ENCODE data around the gene SPON1.
A peak's percentile ranks its signal among the peaks of the same experiment; 100 is the strongest.
"Not testable (repeated sequence)": the region's sequence is repeated elsewhere in the genome, so short reads cannot be mapped to it uniquely, and the experiment has no call there.

SPON1 gene

GRCh38 chr11:14042686-14043465 is 80.4 kb downstream of the SPON1 start:
- no peak for DNase-seq

GRCh38 chr11:14044916-14045315 is 82.4 kb downstream of the SPON1 start:
- no peak for DNase-seq

GRCh38 chr11:14045417-14045816 is 82.9 kb downstream of the SPON1 start:
- DNase-seq: no peak

- DNase-seq: no peak
These were observed 89.7 kb downstream of the SPON1 start for GRCh38 chr11:14052198-14052597.

- no peak for DNase-seq
These were observed 91.9 kb downstream of the SPON1 start for GRCh38 chr11:14054116-14055107.

- DNase-seq: no peak
These were observed 93.4 kb downstream of the SPON1 start for GRCh38 chr11:14055936-14056335.

DNA sequence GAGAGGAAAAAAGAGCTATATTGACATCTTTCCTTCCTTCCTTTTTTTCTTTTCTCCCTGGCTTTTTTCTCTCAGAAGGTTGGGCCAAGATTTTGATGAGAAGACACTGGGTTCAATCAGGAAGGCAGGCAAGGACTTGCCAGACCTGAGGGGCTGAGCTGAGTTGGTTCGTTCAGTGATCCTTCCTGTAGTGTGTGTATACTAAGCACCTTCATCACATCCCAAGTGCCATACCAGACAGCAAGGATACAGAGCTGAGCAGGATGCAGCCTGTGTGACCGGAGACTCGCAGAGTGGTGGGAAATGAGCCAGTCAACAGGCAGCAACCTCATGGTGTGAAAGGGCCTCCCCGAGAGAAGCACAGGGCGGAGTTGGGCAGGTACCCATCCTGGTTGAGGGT is 95.5 kb downstream of the SPON1 start:
- no peak for DNase-seq

DNA sequence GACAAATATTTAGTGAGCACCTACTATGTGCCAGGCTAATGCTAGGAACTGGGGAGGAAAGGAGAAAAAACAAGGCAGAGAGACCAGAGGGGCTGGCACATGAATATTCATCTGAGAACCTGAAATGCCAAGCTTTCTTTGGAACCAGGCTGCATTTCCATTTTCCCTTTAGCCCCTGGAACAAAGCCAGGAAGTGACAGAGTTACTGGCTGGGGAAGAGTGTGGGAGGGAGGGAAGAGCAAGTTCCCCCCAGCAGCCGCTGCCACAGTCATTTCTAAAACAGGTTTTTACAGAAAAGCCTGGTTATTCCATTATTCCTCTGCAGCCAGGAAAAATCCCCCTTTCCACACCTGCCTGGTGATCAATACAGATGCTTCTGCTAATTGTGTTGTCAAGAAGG is 97.0 kb downstream of the SPON1 start:
- no peak for DNase-seq

- DNase-seq: no peak
These were observed 99.2 kb downstream of the SPON1 start for GRCh38 chr11:14061721-14062120.

- no peak for DNase-seq
These were observed 102.6 kb downstream of the SPON1 start for GRCh38 chr11:14065141-14065540.

DNA sequence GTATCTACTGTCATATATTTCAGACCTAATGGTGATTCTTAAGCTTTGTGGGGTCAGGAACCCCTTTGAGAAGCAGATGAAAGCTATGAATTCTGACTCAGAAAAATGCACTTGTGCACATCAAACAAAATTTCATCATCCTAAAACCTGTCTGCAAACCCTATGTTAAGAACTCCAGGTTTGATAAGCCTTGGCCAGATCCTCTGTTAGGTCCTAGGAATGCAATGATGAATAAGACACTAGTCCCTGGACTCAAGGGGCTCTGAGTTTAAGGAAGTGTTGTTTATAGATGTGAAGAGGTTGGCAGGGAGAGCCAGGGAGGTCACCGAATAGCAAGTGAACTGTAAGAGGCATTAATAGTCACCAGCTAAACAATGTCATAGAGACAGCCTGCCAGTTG is 103.2 kb downstream of the SPON1 start:
- no peak for DNase-seq

- DNase-seq: no peak
These were observed 105.2 kb downstream of the SPON1 start for GRCh38 chr11:14067686-14068085.

DNA sequence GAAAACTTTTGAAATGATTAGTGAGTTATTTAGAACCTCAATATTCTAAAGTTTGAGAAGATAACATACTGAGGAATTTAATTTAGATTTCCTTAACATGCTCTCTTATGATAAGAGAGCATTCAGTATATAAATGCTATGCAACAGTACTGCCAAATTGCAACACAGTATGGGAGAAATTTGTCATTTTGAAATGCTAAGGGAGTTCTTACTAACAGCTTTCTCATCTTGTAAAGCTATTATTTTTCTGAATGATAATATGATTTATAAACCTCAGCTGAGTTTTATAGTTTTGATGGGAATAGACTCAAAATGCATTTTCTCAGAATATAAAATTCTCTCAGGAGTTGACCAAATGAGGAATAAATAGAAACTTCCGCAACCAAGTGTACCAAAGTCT is 108.4 kb downstream of the SPON1 start:
- no peak for DNase-seq

- no peak for DNase-seq
These were observed 111.4 kb downstream of the SPON1 start for GRCh38 chr11:14073849-14074476.

DNA sequence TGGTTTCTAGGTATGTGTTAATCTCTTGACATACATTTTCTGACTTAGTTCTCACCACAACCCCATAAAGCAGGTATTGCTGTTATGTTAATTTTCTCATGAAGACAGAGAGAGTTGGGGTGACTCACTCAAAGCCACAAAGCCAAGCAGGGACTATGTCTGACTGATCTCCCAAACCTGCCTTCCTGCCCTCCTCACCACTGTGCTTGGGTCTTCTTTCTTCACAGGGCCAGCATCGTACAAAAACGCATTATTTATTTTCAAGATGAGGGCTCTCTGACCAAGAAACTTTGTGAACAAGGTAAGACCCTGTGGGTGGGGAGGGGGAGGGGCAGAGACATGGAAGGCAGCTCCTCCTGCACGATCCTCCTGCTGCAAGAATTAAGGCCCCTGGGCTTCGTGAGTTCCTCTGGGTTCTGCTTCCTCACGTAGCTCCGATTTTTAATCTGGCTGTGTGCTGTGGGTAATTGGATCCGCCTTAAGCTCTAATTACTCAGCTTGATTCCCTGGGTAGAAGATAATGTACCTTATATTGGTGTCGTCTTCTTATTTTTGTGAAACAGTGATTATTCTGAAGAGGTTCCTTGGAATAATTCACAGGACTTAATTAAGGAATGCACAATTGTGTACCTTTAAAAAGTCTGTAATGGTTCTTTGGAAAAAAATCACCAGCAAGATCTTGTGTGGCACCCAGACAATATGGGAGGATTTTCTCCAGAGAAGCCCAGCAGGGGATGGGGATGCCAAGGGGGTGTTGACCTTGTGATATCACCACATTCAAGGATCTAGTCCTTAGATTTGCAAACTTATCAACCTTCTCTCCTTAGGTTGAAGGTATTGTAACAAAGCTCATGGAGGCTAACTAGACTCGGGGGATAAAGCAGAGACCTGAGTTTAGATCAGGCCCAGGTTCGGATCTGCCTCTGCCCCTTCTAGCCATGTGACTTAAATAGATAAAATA is 112.9 kb downstream of the SPON1 start:
- peak; percentile 41 for DNase-seq

DNA sequence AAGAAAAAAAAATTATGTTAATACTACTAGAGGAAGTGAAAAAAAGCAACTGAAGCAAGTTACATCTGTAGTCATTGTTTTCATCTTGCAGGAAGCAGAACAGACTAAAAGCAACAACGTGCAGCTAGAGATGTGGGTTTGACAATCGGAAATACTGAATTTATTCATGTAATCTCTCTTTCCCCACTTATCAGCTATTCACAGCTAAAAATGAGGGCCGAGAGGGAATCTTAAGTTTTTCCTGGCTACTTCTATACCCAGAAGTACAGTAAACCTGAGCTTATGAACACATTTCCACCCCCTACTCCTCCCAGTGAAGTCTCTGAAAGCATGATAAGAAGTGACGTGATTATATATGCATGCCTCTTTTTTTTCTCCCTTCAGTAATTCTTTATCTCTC is 116.5 kb downstream of the SPON1 start:
- DNase-seq: no peak

DNA sequence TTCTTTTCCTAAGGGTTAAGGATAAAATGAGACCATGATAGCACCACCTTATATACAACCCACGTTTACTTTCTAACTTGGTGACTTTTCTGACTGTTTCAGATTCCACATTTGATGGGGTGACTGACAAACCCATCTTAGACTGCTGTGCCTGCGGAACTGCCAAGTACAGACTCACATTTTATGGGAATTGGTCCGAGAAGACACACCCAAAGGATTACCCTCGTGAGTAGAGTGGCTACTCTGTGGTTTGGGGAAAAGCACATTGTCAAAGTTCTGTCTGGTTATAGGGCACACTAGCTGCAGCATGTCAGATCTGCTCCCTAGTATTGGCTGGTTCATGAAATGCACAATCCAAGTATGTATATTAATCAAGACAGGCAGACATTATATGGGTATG is 117.3 kb downstream of the SPON1 start:
- no peak for DNase-seq

- no peak for DNase-seq
These were observed 119.2 kb downstream of the SPON1 start for GRCh38 chr11:14081581-14082231.

DNA sequence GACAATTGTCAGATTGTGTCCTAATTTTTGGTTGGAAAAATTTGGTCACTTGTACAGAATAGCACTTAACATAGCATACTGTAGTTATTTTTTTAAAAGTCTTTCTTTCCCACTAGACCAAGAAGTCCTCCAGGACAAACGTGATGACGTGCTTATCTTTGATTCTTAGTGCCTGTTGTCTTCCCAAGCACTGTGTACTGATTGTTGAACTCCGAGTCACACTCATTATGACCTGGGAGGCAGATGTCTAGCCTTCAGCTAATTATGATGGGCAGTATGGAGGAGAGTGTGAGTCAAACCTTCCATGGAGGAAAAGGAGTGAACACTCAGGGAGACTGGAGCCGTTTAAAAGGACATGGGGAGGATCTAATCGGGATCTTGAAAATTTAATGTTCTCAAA is 119.8 kb downstream of the SPON1 start:
- DNase-seq: no peak

- DNase-seq: not testable (repeated sequence)
These were observed 126.3 kb downstream of the SPON1 start for GRCh38 chr11:14088861-14089260.

GRCh38 chr11:14089690-14090462 is 127.4 kb downstream of the SPON1 start:
- no peak for DNase-seq

All from activated effector memory CD4-positive, alpha-beta T cell treated with Interleukin-2 at 50 U/mL for 16 hours (primary cell).